GM23338 (cell line): ENCODE results near the gene IGIP.

Source experiments
- CREB1 ChIP-seq: fragments of 250-450 bp; sonication (Bioruptor Pico); IDR thresholded peaks from 2 replicates; pipeline ENCODE4 v1.5.0; 2020; ENCODE audit warnings: low read depth, mild to moderate bottlenecking, moderate library complexity
- CTCF ChIP-seq, 2 experiments: fragments of 200-600 bp in 1 of 2; sonication (generic) in 1 of 2; conservative IDR thresholded peaks; 2 replicates each; pipeline versions ENCODE4 v1.5.1 to v1.6.1; 2016 to 2017; ENCODE audit warnings: antibody characterized with exemption in 2 of 2, low read depth in 2 of 2, mild to moderate bottlenecking in 2 of 2, moderate library complexity in 1 of 2
- EZH2 ChIP-seq: fragments of 200-600 bp; sonication (generic); IDR thresholded peaks from one replicate; pipeline ENCODE4 v1.8.0; 2017; ENCODE audit warnings: antibody characterized with exemption, mild to moderate bottlenecking, low read depth; ENCODE audit not compliant: unreplicated experiment
- EZH2phosphoT487 ChIP-seq: fragments of 200-600 bp; sonication (generic); IDR thresholded peaks from one replicate; pipeline ENCODE4 v1.8.1; 2018; ENCODE audit warnings: antibody characterized with exemption; ENCODE audit not compliant: unreplicated experiment
- JUNB ChIP-seq: IDR thresholded peaks from one replicate; pipeline ENCODE4 v1.6.1; 2016; ENCODE audit warnings: antibody characterized with exemption; ENCODE audit not compliant: unreplicated experiment
- POLR2AphosphoS5 ChIP-seq: IDR thresholded peaks from 2 replicates; pipeline ENCODE4 v1.6.1; 2016; ENCODE audit warnings: antibody characterized with exemption, low read depth
- REST ChIP-seq: IDR thresholded peaks from one replicate; pipeline ENCODE4 v1.6.1; 2018; ENCODE audit warnings: antibody characterized with exemption; ENCODE audit not compliant: unreplicated experiment

- TF ChIP-seq CTCF (conservative IDR thresholded peaks at IDR 0.05; ENCODE audit: low read depth in 2 of 2) (no peak), REST (no peak), POLR2AphosphoS5 (no peak), EZH2 (no peak), EZH2phosphoT487 (no peak), JUNB (no peak), CREB1 (no peak)
These were observed 16.5 kb downstream of the IGIP start for GRCh38 chr5:140142246-140142645.
